Neural cell (in vitro differentiated cells): ENCODE data around the gene ACTG1.

Experiments used
- EP300 ChIP-seq: fragments of 450-650 bp; conservative IDR thresholded peaks from 2 replicates; pipeline ENCODE4 v1.6.1; 2014; ENCODE audit warnings: antibody characterized with exemption, mild to moderate bottlenecking, moderate library complexity; ENCODE audit not compliant: poor library complexity, severe bottlenecking
- EZH2 ChIP-seq: fragments of 200-600, 300-800 bp; shearing (Covaris generic), sonication (generic); IDR thresholded peaks from 2 replicates; pipeline ENCODE4 v1.6.1; 2014; ENCODE audit warnings: antibody characterized with exemption, low read length, borderline replicate concordance, mild to moderate bottlenecking; ENCODE audit not compliant: insufficient read depth, poor library complexity, severe bottlenecking
- POLR2AphosphoS5 ChIP-seq: IDR thresholded peaks from 2 replicates; pipeline ENCODE4 v1.6.1; 2012
- RAD21 ChIP-seq: fragments of 450-650 bp; conservative IDR thresholded peaks from 2 replicates; pipeline ENCODE4 v1.6.1; 2014; ENCODE audit warnings: antibody characterized with exemption, mild to moderate bottlenecking, moderate library complexity
- REST ChIP-seq: IDR thresholded peaks from 2 replicates; pipeline ENCODE4 v1.6.1; 2012; ENCODE audit warnings: borderline replicate concordance
- SMC3 ChIP-seq: fragments of 450-650 bp; conservative IDR thresholded peaks from 2 replicates; pipeline ENCODE4 v1.6.1; 2014; ENCODE audit warnings: antibody characterized with exemption, mild to moderate bottlenecking, moderate library complexity; ENCODE audit not compliant: poor library complexity
- TF ChIP-seq, protein P1 (sequence below): fragments of 450-650 bp; IDR thresholded peaks from 2 replicates; pipeline ENCODE4 v1.5.1; 2014; ENCODE audit warnings: antibody characterized with exemption, mild to moderate bottlenecking, moderate library complexity; ENCODE audit not compliant: poor library complexity, severe bottlenecking

- TF ChIP-seq, protein P1, sequence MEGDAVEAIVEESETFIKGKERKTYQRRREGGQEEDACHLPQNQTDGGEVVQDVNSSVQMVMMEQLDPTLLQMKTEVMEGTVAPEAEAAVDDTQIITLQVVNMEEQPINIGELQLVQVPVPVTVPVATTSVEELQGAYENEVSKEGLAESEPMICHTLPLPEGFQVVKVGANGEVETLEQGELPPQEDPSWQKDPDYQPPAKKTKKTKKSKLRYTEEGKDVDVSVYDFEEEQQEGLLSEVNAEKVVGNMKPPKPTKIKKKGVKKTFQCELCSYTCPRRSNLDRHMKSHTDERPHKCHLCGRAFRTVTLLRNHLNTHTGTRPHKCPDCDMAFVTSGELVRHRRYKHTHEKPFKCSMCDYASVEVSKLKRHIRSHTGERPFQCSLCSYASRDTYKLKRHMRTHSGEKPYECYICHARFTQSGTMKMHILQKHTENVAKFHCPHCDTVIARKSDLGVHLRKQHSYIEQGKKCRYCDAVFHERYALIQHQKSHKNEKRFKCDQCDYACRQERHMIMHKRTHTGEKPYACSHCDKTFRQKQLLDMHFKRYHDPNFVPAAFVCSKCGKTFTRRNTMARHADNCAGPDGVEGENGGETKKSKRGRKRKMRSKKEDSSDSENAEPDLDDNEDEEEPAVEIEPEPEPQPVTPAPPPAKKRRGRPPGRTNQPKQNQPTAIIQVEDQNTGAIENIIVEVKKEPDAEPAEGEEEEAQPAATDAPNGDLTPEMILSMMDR, result no peak
- no peak for TF ChIP-seq REST
- no peak for TF ChIP-seq EZH2
- TF ChIP-seq EP300, result no peak
- TF ChIP-seq POLR2AphosphoS5, result no peak
- no peak for TF ChIP-seq SMC3
- no peak for TF ChIP-seq RAD21
Measured at GRCh38 chr17:81553616-81554181, 41.1 kb upstream of the ACTG1 start.
